Astrocyte (in vitro differentiated cells and primary cell): ENCODE results near the gene CSRP3.

Experiments used
- EZH2 ChIP-seq: IDR thresholded peaks from 2 replicates; pipeline ENCODE4 v1.6.1; 2012; ENCODE audit warnings: mild to moderate bottlenecking, low read length, inconsistent platforms; ENCODE audit not compliant: insufficient read depth
- TF ChIP-seq, protein P1 (sequence below): IDR thresholded peaks from 2 replicates; pipeline ENCODE4 v1.5.1; 2011; ENCODE audit warnings: low read depth, mild to moderate bottlenecking, inconsistent platforms, low read length, moderate library complexity; ENCODE audit not compliant: insufficient read depth

DNA sequence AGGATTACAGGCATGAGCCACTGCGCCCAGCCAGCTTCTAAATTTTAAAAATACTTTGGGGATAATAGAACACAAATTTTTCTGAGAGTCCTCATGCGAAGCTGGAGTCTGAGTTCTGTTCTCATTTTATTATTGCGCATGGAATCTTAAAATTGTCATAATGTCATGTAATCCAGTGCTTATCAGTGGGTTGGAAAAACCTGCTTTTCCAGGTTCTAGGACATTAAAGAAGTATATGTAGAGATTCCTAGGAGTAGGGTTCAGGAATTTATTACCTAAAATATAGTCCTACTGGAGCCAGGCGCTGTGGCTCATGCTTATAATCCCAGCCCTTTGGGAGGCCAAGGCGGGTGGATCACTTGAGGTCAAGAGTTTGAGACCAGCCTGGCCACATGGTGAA lies 43.6 kb upstream of the CSRP3 start:
- TF ChIP-seq, protein P1, sequence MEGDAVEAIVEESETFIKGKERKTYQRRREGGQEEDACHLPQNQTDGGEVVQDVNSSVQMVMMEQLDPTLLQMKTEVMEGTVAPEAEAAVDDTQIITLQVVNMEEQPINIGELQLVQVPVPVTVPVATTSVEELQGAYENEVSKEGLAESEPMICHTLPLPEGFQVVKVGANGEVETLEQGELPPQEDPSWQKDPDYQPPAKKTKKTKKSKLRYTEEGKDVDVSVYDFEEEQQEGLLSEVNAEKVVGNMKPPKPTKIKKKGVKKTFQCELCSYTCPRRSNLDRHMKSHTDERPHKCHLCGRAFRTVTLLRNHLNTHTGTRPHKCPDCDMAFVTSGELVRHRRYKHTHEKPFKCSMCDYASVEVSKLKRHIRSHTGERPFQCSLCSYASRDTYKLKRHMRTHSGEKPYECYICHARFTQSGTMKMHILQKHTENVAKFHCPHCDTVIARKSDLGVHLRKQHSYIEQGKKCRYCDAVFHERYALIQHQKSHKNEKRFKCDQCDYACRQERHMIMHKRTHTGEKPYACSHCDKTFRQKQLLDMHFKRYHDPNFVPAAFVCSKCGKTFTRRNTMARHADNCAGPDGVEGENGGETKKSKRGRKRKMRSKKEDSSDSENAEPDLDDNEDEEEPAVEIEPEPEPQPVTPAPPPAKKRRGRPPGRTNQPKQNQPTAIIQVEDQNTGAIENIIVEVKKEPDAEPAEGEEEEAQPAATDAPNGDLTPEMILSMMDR = no peak
- TF ChIP-seq EZH2 = no peak
